GM19043 (cell line): ENCODE measurements around the gene KCNIP4.

Experiments
- ATAC-seq: cut with Tn5 transposase; IDR thresholded peaks from one replicate; pipeline ENCODE4 v1.9.1; 2021; ENCODE audit warnings: low read depth; ENCODE audit not compliant: unreplicated experiment

Gene KCNIP4

GRCh38 chr4:21126014-21126512 is 822.5 kb downstream of the KCNIP4 start:
- ATAC-seq, result no peak

DNA sequence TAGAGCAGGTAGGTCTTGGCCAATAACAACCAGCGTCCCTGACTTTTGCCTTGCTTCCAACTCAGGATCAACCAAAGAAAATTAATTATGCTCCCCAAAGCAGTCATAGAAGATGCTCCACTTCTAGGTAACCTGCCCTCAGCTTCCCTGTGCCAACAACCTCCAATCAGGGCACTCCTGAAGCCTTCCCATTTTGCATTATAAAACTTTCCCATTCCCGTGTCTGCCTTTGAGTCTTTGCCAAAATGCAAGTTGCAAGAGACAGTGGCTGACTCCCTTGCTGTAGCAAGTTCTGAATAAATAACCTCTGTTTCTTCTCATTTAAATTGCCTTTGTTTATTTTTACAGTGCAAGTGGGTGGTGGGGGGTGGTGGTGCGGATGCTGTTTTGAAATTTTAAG is 830.3 kb downstream of the KCNIP4 start:
- no peak for ATAC-seq

GRCh38 chr4:21117541-21118180 is 830.9 kb downstream of the KCNIP4 start:
- ATAC-seq, result no peak

DNA sequence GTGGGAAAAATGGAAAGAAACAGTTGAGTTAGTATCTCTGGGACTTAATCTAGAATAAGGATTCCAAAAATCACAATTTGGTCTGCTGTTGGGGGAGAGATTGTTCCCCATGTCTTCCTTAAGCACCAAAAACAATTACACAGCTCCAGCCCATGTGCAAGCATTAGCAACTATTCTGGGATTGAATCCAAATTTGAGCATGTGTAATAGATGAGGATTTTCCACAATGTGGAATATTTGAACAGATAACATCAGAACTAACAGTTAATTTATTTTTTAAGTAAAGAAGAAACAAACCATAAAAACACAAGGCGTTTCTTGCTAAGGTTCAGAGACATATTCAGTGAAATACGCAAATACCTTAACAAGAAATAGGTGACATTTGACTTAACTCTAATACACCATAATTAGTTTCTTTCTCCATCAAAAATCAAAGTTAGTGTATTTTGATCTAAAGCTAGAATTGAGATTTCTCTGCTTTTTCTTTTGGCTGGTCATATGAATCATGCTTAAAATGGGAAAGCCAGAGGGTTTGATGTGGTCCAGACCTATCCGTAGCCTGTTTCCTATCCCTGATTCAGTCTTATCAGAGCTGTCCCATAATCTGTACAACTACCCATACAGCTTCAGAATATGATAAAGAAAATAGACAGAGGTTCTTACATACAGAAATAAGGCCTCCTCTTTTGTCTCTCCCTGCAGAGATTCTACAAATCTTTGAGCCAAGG is 834.9 kb downstream of the KCNIP4 start:
- no peak for ATAC-seq

DNA sequence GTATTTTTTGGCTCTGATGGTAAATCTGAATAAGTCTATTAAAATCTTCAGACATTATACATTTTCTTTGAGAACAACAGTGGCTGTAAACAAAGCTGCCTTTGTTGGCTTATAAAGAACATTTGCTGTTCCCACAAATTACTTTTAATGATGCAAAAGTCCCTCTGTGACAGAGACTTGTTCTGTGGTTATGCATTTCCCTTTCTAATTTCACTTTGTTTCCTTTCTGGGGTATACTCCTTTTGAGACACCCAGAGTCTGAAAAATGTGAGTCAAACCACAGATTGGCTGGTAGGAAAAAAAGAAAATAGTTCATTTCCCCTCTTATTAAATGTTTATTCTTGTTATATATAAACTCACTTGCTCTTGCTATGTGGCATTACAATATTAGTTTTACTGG is 845.9 kb downstream of the KCNIP4 start:
- ATAC-seq, result no peak

DNA sequence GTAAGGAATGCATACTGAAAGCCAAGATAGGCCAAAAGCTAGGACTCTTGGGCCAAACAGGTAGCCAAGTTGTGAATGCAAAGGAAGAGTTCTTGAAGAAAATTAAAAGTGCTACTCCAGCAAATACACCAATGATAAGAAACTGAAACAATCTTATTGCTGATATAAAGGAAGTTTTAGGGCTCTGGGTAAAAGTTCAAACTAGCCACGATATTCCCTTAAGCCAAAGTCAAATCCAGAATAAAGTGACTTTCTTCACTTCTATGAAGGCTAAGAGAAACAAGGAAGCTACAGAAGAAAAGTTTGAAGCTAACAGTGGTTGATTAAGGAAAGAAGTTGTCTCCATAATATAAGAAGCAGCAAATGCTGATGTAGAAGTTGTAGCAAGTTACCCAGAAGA is 850.7 kb downstream of the KCNIP4 start:
- no peak for ATAC-seq

GRCh38 chr4:21097026-21097425 is 851.5 kb downstream of the KCNIP4 start:
- no peak for ATAC-seq

GRCh38 chr4:21092531-21092930 is 856.0 kb downstream of the KCNIP4 start:
- ATAC-seq, result no peak

GRCh38 chr4:21090094-21090666 is 858.4 kb downstream of the KCNIP4 start:
- no peak for ATAC-seq

- no peak for ATAC-seq
Observed at GRCh38 chr4:21083413-21083812, 865.2 kb downstream of the KCNIP4 start.

- ATAC-seq, result no peak
Observed at GRCh38 chr4:21077967-21078366, 870.6 kb downstream of the KCNIP4 start.

DNA sequence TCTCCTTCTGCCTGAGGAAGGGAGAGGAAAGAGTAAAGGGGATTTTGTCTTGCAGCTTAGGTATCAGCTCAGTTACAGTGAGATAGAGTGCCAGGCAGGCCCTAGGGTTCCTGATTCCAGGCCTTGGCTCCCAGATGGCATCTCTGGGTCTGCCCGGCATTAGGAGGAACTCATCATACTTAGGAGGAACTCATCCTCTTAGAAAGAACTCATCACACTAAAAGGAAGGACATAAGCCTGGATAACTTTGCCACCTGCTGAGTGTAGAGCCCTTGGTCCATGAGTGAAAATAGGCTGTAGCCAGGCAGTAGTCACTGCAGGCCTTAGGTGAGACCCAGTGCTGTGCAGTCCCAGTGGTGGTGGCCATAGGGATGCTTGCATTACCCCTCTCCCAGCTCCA is 881.2 kb downstream of the KCNIP4 start:
- no peak for ATAC-seq

GRCh38 chr4:21061902-21062301 is 886.7 kb downstream of the KCNIP4 start:
- no peak for ATAC-seq

DNA sequence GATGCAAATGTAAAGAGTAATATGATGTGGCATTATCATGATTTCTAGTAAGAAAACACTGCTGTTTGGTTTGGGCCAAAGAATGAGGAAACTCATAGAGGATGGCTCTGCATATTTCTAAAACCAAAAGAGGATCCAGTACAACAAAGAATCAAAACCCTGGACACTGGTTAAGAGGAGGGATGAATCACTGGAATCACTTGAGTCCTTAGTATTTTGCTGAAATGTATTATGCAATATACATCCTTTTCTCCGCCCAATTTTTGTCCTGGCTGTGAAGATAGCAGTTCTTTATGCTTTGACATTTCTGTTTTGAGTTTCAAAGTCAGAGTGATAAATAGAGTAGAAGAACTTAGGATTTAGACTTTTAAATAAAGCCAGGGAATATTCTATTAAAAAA is 902.4 kb downstream of the KCNIP4 start:
- no peak for ATAC-seq

GRCh38 chr4:21045119-21045518 is 903.5 kb downstream of the KCNIP4 start:
- ATAC-seq, result no peak

- ATAC-seq, result no peak
Observed at GRCh38 chr4:21041708-21042107, 906.9 kb downstream of the KCNIP4 start.

DNA sequence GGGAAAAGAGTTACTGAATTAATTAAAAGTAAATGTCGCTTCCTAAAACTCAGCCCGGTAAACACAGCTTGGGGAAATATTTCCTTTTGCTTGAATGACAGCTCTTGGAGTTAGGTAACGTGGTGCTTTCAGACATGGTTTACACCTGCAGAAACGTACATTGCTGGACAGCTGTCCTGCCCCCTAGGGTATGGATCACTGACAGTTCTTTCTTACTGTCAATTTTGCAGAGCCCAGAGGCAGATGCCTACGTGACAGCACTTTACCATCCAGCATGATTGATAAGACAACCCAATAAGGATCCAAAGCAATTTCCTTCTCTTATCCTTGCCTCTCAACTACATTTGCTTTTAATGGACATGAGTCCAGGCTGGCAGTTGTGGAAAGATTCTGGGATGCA is 913.8 kb downstream of the KCNIP4 start:
- ATAC-seq, result no peak

GRCh38 chr4:21032089-21032645 is 916.4 kb downstream of the KCNIP4 start:
- no peak for ATAC-seq

- no peak for ATAC-seq
Observed at GRCh38 chr4:21018817-21019216, 929.8 kb downstream of the KCNIP4 start.

GRCh38 chr4:21013501-21013900 is 935.1 kb downstream of the KCNIP4 start:
- no peak for ATAC-seq

DNA sequence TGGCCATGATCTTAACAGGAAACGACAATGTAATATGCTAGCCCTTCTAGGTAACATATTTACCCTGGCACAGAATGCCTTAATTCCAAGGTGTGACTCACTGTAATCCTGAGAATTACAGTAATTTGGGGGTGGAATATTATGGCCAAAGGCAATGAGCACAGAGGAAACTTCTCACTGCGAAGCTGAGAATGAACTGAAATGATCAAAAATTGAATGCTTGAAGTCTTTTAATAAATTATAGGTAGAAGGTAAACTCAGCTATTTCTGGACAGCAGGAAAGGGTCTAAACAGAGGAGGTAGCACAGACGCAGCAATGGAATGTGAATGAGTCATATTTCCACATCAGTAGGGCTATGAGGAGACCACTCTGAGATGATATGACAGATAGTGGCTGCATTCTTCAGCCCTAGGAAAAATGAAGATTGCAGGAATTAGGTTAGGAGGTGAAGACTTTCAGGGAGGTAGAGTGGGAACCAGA is 935.7 kb downstream of the KCNIP4 start:
- no peak for ATAC-seq
